Epithelial cell of prostate (primary cell): ENCODE measurements around the gene PRR7.

ENCODE experiments used
- DNase-seq: peaks from one replicate; pipeline ENCODE4 v3.0.0-alpha.2; 2011; ENCODE audit warnings: low read depth, low spot score
- H3K27ac ChIP-seq: fragments of 450-650 bp; 2 replicates; pipeline ENCODE4 v1.5.1; 2017; ENCODE audit warnings: mild to moderate bottlenecking

PRR7 gene

DNA sequence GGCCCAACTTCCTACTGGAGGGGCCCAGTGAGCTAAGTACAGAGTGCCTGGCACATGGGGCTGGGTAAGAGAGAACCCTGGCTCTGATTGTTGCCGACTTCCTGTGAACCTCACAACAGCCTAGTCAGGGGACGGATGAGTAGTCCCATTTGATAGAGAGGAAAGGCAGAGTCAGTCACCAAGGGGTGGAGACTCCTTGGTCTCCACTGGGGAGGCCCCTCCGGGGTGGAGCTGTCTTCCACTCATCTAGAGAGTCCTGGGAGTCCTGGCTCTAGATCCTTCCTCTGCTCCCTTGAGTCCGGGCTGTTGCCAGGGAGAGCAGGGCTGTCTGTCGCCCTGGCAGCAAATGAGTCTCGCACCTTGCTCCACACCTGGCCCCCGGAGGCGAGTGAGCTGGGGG lies 12.2 kb upstream of the PRR7 start:
- no peak overlapping the region for H3K27ac ChIP-seq
- DNase-seq = no peak

DNA sequence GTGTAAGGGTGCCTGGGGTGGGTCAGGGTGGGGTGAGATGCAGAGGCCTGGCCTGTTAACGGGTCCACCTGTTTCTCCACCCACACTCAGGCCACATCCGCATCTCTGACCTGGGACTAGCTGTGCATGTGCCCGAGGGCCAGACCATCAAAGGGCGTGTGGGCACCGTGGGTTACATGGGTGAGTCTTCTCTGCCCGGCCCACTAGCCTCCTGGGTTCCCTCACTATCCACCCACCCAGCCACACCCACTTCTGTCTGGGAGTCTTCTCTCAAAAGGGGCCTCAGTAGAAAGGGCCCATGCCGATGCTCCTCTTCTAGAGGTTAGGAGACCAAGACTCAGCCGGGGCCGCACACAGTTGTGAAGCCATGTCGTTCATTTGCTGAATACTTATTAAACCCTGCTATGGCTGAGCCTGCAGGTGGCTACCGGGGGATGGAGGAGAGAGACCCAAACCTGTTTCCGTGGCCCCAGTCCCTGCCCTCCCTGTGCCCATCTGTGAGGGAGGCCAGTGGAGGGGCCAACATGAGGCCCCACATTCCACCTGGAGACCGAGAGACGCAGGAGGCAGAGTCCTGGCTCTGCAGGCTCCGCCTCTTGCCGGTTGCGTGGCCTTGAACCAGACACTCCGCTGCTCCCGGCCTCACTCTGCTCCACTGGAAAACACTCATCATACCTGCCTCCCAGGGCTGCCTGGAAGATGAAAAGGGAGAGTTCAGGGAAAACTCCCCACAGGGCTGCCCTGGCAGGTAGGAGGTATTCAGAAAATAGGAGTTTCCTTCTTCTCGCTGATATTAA lies 11.5 kb upstream of the PRR7 start:
- H3K27ac ChIP-seq = no peak overlapping the region
- DNase-seq = no peak

DNA sequence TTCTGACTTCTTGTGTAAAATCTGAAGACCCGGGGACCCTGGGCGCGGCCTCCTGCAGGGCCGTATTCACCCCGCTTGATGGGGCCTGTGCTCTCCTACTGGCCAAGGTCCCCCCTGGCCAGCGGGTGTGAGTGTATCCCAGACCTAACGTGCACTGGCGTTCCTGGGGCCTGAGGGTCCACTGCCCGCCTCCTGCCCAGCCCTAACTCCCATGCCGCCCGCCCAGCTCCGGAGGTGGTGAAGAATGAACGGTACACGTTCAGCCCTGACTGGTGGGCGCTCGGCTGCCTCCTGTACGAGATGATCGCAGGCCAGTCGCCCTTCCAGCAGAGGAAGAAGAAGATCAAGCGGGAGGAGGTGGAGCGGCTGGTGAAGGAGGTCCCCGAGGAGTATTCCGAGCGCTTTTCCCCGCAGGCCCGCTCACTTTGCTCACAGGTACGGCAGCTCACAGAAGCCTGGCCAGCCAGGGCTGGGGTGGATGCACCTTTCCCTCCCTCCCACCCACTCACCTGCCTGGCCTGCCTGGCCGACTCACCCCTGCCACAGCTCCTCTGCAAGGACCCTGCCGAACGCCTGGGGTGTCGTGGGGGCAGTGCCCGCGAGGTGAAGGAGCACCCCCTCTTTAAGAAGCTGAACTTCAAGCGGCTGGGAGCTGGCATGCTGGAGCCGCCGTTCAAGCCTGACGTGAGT lies 10.6 kb upstream of the PRR7 start:
- no peak for DNase-seq
- no peak overlapping the region for H3K27ac ChIP-seq

DNA sequence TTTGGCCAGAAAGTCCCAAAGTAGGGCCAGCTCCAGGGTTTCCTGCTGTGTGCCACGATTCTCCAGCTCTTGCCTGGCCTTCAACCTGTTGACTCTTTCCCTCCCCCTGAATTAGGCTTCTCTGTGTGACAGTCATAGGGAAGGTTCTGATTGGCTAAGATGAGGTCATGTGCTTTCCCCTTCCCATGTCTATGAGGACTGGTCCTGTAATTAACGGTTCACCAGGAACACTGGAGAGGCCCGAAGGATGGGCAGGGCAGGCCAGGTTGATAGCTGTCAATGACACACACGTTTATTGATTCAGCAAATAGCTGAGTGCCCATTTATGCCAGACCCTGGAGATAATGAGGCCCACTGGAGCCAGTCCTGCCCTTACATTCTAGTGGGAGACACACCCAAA lies 9.0 kb upstream of the PRR7 start:
- H3K27ac ChIP-seq = no peak overlapping the region
- no peak for DNase-seq

DNA sequence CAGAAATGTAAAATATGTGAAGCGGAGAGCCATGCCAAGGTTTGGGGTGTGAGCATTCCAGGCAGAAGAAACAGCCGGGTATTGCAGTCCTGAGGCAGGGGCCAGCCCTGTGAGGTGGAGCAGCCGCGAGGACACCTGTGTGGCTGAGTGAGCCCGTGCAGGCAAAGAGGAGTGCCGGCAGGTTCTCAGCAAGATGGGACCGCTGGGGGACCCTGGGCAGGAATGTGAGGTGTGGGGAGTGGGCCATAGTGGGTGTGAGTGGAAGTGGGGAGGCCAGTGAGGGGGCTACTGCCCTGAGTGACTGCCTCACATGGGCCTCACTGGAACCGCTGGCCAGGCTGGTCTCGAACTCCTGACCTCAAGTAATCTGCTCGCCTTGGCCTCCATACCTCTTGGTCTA lies 8.1 kb upstream of the PRR7 start:
- H3K27ac ChIP-seq = no peak overlapping the region
- no peak for DNase-seq

DNA sequence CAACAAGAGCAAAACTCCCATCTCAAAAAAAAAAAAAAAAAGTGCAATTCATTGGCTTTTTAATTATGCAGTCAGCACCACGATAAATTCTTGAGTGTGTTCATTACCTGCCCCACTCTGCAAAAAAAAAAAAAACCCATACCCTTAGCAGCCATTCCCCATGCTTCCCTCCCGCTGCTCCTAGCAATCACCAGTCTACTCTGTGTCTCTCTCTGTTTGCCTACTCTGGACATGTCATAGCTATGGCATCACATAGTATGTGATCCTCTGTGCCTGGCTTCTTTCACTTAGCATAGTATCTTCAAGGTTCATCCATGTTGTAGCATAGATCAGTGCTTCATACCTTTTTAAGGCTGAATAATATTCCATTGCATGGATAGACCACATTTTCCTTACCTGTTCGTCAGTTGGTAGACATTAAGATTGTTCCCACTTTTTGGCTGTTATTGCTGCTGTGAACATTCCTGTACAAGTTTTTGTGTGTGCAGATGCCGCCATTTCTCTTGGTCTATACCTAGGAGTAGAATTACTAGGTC lies 7.0 kb upstream of the PRR7 start:
- H3K27ac ChIP-seq = no peak overlapping the region
- DNase-seq = no peak

DNA sequence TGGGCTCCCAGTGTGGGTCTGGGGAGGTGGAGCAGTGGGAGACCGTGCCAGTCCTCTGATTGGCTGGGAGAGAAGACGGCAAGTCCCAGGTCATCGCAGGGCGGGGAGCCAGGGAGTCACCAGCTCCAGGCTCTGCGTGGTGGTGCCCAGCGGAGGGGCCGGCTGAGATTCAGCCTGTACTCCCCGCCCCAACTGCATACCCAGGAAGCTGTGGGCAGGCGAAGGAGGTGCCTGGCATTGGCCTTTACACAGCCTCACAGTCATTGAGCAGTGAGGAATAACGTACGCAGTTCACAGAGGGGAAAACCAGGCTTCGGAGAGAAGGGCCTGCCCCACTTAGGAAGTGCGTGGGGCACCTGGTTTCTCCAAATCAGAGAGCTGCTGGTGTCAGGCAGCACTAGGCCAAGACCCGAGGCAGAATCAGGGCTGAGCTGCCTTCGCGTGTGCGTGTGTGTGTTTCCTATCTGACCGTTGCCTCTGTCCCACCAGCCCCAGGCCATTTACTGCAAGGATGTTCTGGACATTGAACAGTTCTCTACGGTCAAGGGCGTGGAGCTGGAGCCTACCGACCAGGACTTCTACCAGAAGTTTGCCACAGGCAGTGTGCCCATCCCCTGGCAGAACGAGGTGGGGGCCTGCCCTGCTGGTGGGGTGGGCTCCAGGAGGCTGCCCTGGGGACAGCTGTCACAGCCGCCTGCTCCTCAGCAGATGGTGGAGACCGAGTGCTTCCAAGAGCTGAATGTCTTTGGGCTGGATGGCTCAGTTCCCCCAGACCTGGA lies 6.2 kb upstream of the PRR7 start:
- DNase-seq = no peak
- no peak overlapping the region for H3K27ac ChIP-seq

DNA sequence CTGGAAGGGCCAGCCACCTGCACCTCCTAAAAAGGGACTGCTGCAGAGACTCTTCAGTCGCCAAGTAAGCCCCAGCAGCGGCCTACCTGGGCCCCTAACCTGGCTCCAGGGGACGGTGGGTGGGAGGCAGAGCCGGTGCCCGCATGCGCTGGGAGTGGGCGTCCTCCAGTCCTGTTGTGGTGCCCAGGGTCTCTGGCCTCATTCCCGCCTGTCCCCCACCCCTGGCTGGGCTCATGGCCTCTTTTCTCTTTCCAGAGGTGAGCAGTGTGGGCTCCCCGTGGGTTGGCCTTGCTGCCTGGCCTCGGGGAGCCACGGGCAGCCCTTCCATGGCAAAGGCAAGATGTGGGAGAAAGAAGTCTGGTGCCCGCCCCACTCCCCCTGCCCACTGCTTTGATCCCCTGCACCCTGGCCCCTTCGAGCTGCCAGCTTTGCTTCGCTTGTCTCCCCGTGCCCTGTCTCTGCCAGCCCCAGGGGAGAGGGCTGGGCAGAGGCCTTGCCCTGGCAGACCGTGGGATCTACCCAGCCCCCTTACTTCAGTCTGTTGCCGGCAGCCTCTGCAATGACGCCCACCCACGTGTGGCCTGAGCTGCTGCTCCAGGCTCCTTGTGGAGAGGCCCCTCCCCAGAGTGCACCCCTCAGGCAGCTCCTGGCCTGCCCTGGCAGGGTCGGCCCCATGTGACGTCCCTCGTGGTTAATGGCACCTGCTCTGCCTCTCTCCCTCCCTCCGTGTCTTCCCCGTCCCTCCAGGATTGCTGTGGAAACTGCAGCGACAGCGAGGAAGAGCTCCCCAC lies 5.4 kb upstream of the PRR7 start:
- no peak overlapping the region for H3K27ac ChIP-seq
- DNase-seq = no peak

DNA sequence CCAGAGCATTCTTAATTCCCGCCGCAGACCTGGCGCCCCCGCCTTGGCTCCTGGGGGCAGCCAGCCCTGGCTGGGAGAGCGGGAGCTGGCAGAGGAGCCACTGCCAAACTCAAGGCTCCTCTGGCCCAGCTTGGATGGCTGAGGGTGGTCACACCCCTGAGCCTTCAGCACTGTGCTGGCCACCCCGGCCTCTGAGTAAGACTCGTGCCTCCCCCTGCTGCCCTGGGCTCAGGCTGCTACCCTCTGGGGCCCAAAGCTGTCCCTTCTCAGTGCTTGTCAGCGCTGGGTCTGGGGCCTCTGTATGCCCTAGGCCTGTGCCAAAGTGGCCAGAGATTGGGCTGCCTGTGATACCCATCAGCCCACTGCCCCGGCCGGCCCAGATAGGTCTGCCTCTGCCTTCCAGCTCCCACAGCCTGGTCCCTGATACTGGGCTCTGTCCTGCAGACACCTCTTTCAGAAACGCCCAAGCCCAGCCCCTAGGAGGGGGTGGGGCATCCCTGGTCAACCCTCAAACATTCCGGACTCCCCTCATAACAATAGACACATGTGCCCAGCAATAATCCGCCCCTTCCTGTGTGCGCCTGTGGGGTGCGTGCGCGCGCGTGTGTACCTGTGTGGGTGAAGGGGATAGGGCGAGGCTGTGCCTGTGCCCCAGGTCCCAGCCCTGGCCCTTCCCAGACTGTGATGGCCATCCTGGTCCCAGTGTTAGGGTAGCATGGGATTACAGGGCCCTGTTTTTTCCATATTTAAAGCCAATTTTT lies 4.4 kb upstream of the PRR7 start:
- DNase-seq = no peak
- no peak overlapping the region for H3K27ac ChIP-seq

DNA sequence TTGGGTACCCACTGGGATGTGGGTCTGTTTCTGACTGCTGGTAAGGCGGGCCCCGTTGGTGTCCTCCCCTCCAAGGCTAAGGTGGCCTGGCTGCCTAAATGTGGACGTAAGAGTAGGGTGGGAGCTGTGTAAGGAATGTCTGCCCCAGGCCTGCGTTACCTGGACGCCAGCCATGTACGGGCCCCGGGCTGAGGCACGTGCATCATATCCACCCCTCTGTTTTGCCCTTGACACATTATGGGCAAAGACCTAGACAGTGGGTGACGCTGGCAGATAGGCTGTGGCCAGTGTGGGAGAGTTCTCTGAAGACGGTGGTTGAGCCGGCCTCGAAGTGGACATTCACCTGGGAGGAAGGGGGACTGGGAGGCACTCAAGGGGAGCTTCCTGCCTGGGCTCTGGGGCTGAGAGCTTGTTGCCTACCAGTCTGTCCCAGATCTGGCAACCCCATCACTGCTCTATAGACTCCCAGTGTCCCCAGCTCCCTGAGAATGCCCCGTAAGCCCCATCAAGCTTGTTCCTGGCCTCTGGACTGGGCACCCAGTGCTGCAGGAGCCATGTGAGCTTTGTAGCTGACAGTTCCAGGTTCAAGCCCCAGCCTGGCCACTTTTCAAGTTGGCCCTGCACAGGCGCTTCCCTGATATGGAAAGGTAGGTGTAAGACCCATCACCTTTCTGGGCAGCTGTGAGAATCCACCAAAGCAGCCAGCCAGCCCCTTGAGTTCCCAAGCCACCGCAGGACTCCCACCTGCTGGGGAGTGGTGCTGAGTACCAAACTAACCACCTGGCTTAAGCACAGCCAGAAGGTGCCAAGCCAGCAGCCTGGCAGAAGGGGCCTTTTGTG lies 3.2 kb upstream of the PRR7 start:
- no peak for DNase-seq
- H3K27ac ChIP-seq = no peak overlapping the region

DNA sequence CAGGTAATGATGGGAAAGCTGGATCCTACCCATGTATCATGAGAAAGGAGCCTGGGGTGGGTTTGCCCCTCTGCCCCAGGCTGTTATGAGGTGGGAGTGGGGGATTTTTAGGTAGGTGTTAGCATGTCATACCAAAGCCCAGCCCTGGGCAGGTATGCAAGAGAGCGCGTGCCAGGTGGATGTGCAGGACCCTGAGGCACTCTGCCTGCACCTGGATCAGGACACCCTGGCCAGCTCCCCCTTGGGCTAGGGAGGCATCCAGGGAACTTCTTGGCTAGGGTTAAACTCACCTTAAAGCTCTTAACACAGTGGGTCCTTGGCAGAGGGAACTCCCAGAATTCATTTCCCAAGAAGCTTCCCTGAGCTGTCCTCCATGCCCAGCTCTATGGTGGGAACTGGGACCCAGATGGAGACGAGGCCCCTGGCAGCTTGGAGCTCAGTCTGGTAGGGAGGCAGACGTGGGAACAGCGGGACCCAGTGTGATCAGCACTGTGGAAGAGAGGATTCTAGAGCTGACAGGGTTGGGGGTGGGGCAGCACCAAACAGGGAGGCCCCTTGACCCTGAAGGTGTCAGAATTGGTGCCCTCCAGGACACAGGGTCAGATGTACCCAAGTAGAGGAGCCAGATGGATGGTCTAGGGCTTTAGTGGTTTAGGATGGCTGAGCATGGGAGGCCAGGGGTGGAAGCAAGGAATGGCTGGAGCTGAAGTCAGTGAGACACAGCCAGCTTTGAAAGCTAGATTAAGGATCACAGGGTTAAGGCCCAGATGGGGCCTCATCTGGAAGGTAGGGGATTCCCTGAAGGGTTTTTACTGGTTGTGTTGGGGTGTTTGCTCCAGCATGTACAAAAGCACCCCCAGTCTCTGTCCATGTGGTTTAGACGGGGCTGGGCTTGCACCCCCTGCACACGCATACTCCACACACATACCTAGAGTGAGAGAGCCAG lies 2.2 kb upstream of the PRR7 start:
- no peak overlapping the region for H3K27ac ChIP-seq
- no peak for DNase-seq

DNA sequence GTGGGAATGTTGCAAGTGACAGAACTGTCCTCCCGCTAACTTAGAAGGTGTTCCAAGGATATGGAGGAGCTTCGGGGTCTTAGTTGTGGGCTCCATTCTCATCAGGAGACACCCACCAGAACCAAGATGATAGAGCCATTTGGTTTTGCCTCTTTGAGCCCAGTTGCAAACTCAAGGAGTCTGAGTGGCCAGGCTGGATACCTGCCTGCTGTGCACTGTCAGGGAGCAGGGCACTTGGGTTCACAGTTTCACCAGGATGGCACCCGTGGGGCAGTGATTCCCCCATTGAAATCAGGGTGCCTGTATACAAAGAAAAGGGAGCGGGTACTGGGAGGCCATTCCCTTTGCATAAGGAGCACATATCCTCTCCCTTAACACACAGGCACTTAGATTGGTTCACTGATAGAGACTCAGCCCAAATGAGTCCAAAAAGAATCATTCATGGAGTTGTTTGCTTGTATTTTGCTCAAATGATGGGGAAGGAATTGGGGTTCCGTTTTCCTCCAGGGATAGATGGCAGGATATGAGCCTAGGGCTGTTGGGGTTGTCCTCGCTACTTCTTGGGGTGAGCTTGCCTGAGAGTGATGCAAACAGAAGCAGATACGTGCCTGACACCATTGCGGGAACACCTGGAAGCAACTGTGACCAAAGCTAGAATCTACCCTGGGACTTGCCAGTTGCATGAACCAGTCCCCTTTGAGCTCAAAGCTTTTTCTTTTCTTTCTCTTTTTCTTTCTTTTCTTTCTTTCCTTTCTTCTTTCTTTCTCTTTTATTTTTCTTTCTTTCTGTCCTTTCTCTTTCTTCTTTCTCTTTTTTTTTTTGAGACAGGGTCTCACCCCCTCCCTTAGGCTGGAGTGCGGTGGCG lies 1.3 kb upstream of the PRR7 start:
- H3K27ac ChIP-seq = no peak overlapping the region

DNA sequence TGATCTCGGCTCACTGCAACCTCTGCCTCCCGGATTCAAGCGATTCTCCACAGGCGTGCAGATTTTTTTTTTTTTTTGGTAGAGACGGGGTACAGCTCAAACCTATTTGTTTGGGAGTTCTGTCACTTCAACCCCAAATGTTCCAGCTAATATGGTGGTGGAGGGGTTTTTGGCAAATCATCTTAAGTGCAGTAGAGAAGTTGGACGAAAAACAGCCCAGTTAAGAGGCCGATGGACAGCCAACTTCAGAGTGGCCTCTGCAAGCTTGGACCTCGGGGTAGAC lies 756 bp upstream of the PRR7 start:
- no peak overlapping the region for H3K27ac ChIP-seq
- no peak for DNase-seq

More for the DNA sequence above, 1.3 kb upstream of the PRR7 start:
- DNase-seq = no peak

DNA sequence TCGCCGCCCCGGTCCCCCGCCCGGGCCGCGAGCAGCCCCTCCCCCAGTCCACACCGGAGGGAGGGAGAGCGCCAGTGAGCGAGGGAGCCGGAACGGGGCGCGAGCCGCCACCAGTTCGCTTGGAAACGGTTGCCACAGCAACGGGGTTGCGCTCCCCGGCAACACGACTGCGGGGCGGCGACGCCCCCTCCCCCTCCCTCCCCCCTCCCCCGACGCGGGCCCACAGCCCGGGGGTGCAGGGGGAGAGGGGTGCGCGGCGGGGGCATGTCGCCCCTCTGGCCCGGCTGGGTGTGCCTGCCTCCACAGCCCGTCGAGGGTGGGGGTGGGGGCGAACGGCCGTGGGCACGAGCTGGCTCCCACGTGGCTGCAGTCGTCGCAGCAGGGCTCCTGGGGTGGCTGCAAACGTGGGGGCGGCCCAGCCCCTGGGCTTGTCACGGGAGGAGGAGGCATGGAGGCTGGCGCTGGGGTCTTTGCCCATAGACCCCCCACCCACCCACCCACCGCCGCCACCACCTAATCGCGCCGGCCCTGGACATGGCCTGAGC lies 524 bp downstream of the PRR7 start:
- DNase-seq = no peak
- H3K27ac ChIP-seq = peak overlapping the region; percentile 40

DNA sequence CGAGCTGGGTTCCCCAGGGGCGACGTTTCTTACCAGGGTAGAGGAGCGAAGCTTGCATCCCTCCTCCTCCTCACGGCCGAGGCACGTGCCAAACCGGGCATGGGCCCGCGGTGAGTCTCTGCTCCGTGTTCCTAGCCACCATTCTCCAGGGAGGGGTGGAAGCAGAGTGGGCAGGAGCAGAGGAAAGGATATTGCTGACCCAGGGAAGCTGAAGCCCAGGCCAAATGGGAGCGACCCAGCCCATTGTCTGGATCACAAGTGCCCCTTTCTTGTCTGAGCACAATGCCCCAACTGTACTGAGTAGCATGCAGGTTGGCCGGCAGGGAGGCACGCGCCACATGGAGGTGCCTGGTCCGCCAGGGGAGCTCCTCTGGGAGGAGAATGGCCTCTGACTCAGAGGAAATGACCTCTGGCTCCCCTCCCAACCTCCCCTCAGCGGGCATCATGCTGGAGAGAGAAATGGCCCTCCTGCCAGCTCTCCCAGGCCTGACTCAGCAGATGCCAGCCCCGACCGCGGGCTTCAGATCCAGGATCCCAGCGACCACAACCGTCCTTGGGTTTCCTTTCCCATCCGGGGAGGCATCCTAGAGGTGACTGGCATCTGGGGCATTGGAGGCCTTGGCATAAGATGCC lies 1.1 kb downstream of the PRR7 start:
- DNase-seq = no peak
- H3K27ac ChIP-seq = peak overlapping the region; percentile 40
